Bronchial epithelial cell (primary cell): ENCODE data around the gene TMEM52. TPM values are rescaled to one million over a fixed set of nuclear protein-coding genes. Genes with fewer than 3 reads are reported as not detected.

Experiments
- DNase-seq: peaks from one replicate; pipeline ENCODE4 v3.0.0-alpha.2; 2010; ENCODE audit warnings: low read depth
- FAIRE-seq: peaks from 2 replicates; lab custom pipeline; 2011; peaks lifted over from hg19 to GRCh38; lab: Jason Lieb, UNC
- H3K27me3 ChIP-seq: 2 replicates; pipeline ENCODE4 v1.5.1; 2011; ENCODE audit warnings: low read length; ENCODE audit not compliant: control insufficient read depth, insufficient read depth
- H3K36me3 ChIP-seq: 2 replicates; pipeline ENCODE4 v1.5.1; 2011; ENCODE audit warnings: low read length; ENCODE audit not compliant: control insufficient read depth, insufficient read depth
- H3K4me3 ChIP-seq: 2 replicates; pipeline ENCODE4 v1.5.1; 2011; ENCODE audit warnings: mild to moderate bottlenecking, low read depth, low read length, control low read depth
- total RNA-seq: library from RNA; depleted of rRNA; stranded (reverse); fragments of >200 nt; gene quantifications from 2 replicates; pipeline ENCODE4 v1.2.1, GENCODE V29; 2014
- TF ChIP-seq, protein P1 (sequence below): IDR thresholded peaks from 2 replicates; pipeline ENCODE4 v1.5.1; 2011; ENCODE audit warnings: mild to moderate bottlenecking, moderate library complexity, low read length, control low read depth, inconsistent platforms; ENCODE audit not compliant: insufficient read depth, severe bottlenecking

TMEM52 gene
- total RNA-seq, 1 donor from 2014 or later = 1.6 TPM

- FAIRE-seq (no peak), DNase-seq (no peak)
- TF ChIP-seq, protein P1, sequence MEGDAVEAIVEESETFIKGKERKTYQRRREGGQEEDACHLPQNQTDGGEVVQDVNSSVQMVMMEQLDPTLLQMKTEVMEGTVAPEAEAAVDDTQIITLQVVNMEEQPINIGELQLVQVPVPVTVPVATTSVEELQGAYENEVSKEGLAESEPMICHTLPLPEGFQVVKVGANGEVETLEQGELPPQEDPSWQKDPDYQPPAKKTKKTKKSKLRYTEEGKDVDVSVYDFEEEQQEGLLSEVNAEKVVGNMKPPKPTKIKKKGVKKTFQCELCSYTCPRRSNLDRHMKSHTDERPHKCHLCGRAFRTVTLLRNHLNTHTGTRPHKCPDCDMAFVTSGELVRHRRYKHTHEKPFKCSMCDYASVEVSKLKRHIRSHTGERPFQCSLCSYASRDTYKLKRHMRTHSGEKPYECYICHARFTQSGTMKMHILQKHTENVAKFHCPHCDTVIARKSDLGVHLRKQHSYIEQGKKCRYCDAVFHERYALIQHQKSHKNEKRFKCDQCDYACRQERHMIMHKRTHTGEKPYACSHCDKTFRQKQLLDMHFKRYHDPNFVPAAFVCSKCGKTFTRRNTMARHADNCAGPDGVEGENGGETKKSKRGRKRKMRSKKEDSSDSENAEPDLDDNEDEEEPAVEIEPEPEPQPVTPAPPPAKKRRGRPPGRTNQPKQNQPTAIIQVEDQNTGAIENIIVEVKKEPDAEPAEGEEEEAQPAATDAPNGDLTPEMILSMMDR = no peak
- no peaks in the 10 kb centered on the region for H3K27me3 ChIP-seq
- H3K4me3 ChIP-seq = peak overlapping the region; percentile 54
- no peaks in the 10 kb centered on the region for H3K36me3 ChIP-seq
Observed at GRCh38 chr1:1920057-1920607, 1.1 kb upstream of the TMEM52 start.

DNA sequence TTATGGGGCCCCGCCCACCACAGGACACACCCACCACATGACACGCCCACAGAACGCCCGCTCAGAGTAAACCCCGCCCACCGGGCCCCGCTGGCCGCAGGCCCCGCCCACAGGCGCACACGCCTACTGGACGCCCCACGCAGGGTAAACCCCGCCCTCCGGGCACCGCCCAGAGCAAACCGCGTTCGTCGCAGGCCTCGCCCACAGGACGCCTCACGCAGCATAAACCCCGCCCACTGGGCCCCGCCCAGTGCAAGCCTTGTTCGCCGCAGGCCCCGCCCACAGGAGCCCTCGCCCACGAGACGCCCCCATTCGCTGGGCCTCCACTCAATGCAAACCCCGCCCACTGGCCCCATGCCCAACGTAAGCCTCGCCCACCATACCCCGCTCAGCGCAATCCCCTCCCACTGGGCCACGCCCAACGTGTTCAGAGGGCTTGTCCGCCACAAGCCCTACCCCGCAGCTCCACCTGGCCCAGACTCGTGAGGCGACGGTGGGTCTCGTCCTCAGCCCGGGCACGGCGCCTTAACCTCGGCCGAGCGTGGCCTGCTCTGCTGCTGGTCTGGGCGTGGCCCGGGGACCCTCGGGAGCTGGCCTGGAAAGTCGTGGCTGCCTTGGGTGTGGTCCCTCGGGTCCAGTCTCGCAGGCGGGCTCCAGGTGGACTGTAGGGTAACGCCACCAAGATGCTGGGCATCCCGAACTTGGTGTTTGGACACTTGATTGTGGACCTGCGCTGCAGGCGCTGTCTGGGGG, 401 bp upstream of the TMEM52 start:
- peak; percentile 90 for DNase-seq
- peak overlapping the region; percentile 54 for H3K4me3 ChIP-seq
- no peak for FAIRE-seq
- H3K27me3 ChIP-seq = no peaks in the 10 kb centered on the region
- TF ChIP-seq, protein P1 = no peak
- H3K36me3 ChIP-seq = no peaks in the 10 kb centered on the region

DNA sequence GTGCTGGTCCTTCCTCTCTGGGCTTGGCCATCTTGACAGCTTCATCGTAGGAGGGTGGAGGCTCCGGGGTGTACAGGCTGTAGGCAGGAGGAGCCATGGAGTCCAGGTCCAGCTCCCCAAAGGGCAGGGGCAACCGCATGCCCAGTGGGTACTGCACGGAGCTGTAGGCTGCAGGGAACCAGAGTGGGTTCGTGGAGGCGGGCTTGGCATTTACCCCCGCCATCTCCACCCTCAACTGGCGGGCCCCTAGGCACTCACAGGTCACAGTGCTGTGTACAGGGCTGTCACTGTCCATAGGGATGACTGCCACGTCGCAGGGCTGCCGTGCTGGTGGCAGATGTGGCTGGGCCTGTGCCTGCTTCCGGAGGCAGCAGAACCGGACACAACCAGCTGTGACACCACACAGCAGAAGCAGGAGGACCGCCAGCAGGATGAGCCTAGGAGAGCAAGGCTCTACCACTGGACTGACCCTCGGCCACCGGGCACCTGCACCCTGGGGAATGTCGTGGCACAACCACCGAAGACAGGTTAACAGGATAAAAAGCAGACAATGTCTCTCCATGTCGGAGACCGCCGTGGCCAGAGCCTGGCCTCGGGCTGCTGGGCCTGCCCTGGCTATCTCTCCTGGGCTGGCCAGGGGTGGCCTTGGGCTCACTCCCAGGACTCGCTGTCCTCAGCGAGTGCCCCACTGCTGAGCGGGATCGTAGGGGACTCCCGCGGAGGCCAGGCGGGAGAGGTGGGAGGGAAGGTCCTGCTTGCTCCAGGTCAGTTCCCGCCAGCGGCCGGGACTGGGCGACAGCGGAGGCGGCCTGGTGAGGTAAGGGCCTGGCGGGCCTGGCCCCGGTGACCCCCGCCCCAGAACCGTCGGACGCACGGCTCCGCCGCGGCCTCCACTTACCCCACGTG, 831 bp downstream of the TMEM52 start:
- Histone ChIP-seq H3K27me3 (no peaks in the 10 kb centered on the region), H3K4me3 (peak overlapping the region; percentile 54), H3K36me3 (no peaks in the 10 kb centered on the region)
- TF ChIP-seq, protein P1 = no peak
- DNase-seq = no peak
- no peak for FAIRE-seq

DNA sequence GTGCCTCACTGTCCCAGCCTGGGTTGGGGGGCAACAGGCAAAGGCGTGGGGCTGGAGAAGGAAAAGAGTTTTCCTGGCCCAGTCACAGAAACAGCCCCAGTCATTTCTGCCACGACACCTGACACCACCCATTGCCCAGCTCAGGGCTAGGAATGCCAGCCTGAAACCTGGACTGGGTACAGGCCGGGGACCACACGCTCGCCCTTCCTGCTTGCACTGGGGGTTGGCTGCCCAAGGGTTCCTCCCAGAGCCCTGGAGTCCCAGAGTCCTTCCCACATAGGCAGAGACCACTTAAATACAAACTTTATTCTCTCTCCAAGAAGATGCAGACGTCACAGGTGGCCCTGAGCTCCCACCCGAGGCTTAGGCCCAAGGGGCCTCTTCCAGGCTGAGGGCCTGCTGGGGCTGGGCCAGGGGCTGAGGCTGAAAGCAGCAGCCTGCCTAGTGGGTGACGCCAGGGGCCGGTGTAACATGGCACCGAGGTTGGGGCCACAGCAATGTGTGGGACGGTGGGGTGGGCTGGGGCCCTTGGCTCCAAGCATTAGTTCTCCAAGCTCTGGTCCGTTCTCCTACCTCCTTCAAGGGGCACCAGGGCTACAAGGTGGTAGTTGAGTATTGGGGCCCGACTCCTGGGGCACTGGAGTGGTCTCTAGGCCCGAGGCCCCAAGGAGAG, 1.6 kb downstream of the TMEM52 start:
- Histone ChIP-seq H3K36me3 (no peaks in the 10 kb centered on the region), H3K4me3 (no peak overlapping the region), H3K27me3 (no peaks in the 10 kb centered on the region)
- FAIRE-seq (no peak), DNase-seq (no peak)
- TF ChIP-seq, protein P1 = no peak

GRCh38 chr1:1916851-1917251, 2.2 kb downstream of the TMEM52 start:
- no peaks in the 10 kb centered on the region for H3K27me3 ChIP-seq
- no peak overlapping the region for H3K4me3 ChIP-seq
- no peaks in the 10 kb centered on the region for H3K36me3 ChIP-seq
- no peak for FAIRE-seq
- DNase-seq = no peak
- TF ChIP-seq, protein P1 = no peak
